ENCODE data around the gene DEGS1.

The DEGS1 gene

DNA sequence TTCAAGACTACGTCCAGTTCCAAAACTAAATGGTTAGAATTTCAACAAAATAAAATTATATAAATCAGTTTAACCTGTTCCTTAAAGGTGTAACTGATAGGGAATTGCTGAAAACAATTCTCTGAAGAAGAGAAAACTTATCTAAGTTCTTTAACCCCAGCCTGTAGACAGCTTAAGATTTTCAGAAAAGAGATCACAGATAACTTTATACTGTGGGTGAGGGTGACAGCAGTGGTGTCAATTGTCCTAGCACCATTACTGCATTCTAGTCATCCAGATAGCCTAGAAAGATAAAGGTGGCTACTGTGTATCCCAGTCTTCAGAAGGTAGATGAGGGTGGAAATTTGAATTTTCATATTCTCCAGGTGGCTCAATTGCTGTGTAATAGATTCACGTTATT lies 19.7 kb upstream of the DEGS1 start:
- Histone ChIP-seq H4K5ac (ENCODE audit: low read length) (no peak overlapping the region), H2BK5ac (ENCODE audit: low read length) (no peak overlapping the region), H3K4me1 (ENCODE audit: control insufficient read depth, low read depth, low read length) (no peaks in the 10 kb centered on the region), H3K36me3 (ENCODE audit: control insufficient read depth, insufficient read depth, low read length) (no peaks in the 10 kb centered on the region), H3K9ac (ENCODE audit: low read length) (no peak overlapping the region), H3K79me2 (ENCODE audit: control insufficient read depth, insufficient read depth, low read length) (no peaks in the 10 kb centered on the region), H3K27me3 (ENCODE audit: insufficient read depth, low read length, poor library complexity) (no peaks in the 10 kb centered on the region), H3K23ac (ENCODE audit: low read length) (no peak overlapping the region), H3K4me3 (ENCODE audit: low read length) (no peak overlapping the region), H3K27ac (ENCODE audit: low read depth, low read length) (no peak overlapping the region), H3K4ac (ENCODE audit: low read depth, low read length) (no peak overlapping the region), H3K56ac (ENCODE audit: low read length) (no peak overlapping the region), H4K8ac (ENCODE audit: low read depth, low read length) (no peak overlapping the region), H3K79me1 (ENCODE audit: low read length) (no peaks in the 10 kb centered on the region), H2AK5ac (ENCODE audit: low read length) (no peak overlapping the region), H2BK120ac (ENCODE audit: low read depth, low read length) (no peak overlapping the region), H2BK15ac (replicated peaks; ENCODE audit: low read depth) (no peak overlapping the region), H3K4me2 (ENCODE audit: low read length) (no peak overlapping the region), H3K18ac (ENCODE audit: low read length) (no peak overlapping the region)
- no CpG with 5 or more reads among the region's 2 CpGs for WGBS (ENCODE audit: extremely low coverage, insufficient coverage, low lambda C conversion rate)
- DNase-seq = no peak

DNA sequence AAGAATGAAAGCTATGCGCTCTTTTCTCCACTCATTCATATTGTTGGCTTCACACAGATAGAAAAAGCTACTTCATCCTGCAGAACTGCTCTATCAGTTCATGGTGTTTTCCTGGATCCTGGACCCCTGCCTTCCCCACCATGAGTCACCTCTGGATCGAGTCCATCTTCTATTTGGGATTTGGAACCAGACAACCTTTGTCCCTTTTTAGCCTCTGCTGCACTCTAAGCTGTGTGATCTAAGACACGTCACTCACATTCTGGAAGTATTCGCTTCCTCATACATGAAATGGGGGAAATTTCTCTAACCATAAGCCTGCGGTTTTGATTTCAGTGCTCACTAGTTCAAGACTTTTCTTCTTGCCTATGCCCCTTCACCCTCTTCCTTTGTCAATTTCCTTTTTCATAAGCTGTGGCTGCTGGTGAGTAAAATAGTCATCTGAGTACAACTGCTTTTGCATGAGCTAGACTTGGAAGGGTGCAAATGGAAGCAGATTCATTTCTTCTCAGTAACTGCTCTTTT lies 14.1 kb upstream of the DEGS1 start:
- H3K27me3 ChIP-seq (ENCODE audit: insufficient read depth, low read length, poor library complexity) = no peaks in the 10 kb centered on the region
- H3K4me3 ChIP-seq (ENCODE audit: low read length) = no peak overlapping the region
- no peak overlapping the region for H3K18ac ChIP-seq (ENCODE audit: low read length)
- H3K4me2 ChIP-seq (ENCODE audit: low read length) = no peak overlapping the region
- H2BK120ac ChIP-seq (ENCODE audit: low read depth, low read length) = no peak overlapping the region
- no peak overlapping the region for H3K27ac ChIP-seq (ENCODE audit: low read depth, low read length)
- H3K4me1 ChIP-seq (ENCODE audit: control insufficient read depth, low read depth, low read length) = no peaks in the 10 kb centered on the region
- no CpG with 5 or more reads among the region's 5 CpGs for WGBS (ENCODE audit: extremely low coverage, insufficient coverage, low lambda C conversion rate)
- H3K23ac ChIP-seq (ENCODE audit: low read length) = no peak overlapping the region
- no peak overlapping the region for H3K56ac ChIP-seq (ENCODE audit: low read length)
- H2AK5ac ChIP-seq (ENCODE audit: low read length) = no peak overlapping the region
- no peak overlapping the region for H3K4ac ChIP-seq (ENCODE audit: low read depth, low read length)
- no peak overlapping the region for H2BK5ac ChIP-seq (ENCODE audit: low read length)
- DNase-seq = no peak
- no peaks in the 10 kb centered on the region for H3K79me2 ChIP-seq (ENCODE audit: control insufficient read depth, insufficient read depth, low read length)
- no peaks in the 10 kb centered on the region for H3K36me3 ChIP-seq (ENCODE audit: control insufficient read depth, insufficient read depth, low read length)
- no peaks in the 10 kb centered on the region for H3K79me1 ChIP-seq (ENCODE audit: low read length)
- no peak overlapping the region for H2BK15ac ChIP-seq (replicated peaks; ENCODE audit: low read depth)
- H3K9ac ChIP-seq (ENCODE audit: low read length) = no peak overlapping the region
- H4K5ac ChIP-seq (ENCODE audit: low read length) = no peak overlapping the region
- H4K8ac ChIP-seq (ENCODE audit: low read depth, low read length) = no peak overlapping the region

- H4K5ac ChIP-seq (ENCODE audit: low read length) = no peak overlapping the region
- H3K27me3 ChIP-seq (ENCODE audit: insufficient read depth, low read length, poor library complexity) = no peaks in the 10 kb centered on the region
- no peak overlapping the region for H3K4ac ChIP-seq (ENCODE audit: low read depth, low read length)
- no peak overlapping the region for H2BK120ac ChIP-seq (ENCODE audit: low read depth, low read length)
- H3K4me1 ChIP-seq (ENCODE audit: control insufficient read depth, low read depth, low read length) = no peaks in the 10 kb centered on the region
- H2AK5ac ChIP-seq (ENCODE audit: low read length) = no peak overlapping the region
- no peaks in the 10 kb centered on the region for H3K36me3 ChIP-seq (ENCODE audit: control insufficient read depth, insufficient read depth, low read length)
- H3K23ac ChIP-seq (ENCODE audit: low read length) = no peak overlapping the region
- no peak overlapping the region for H4K8ac ChIP-seq (ENCODE audit: low read depth, low read length)
- H3K79me1 ChIP-seq (ENCODE audit: low read length) = no peaks in the 10 kb centered on the region
- DNase-seq = peak; percentile 71
- H3K4me2 ChIP-seq (ENCODE audit: low read length) = no peak overlapping the region
- H3K79me2 ChIP-seq (ENCODE audit: control insufficient read depth, insufficient read depth, low read length) = no peaks in the 10 kb centered on the region
- WGBS (ENCODE audit: extremely low coverage, insufficient coverage, low lambda C conversion rate) = no CpG with 5 or more reads among the region's 4 CpGs
- no peak overlapping the region for H3K4me3 ChIP-seq (ENCODE audit: low read length)
- H3K56ac ChIP-seq (ENCODE audit: low read length) = no peak overlapping the region
- H2BK5ac ChIP-seq (ENCODE audit: low read length) = no peak overlapping the region
- H3K18ac ChIP-seq (ENCODE audit: low read length) = no peak overlapping the region
- no peak overlapping the region for H3K9ac ChIP-seq (ENCODE audit: low read length)
- no peak overlapping the region for H2BK15ac ChIP-seq (replicated peaks; ENCODE audit: low read depth)
- H3K27ac ChIP-seq (ENCODE audit: low read depth, low read length) = no peak overlapping the region
These were observed 13.2 kb upstream of the DEGS1 start for GRCh38 chr1:224169718-224170270.

DNA sequence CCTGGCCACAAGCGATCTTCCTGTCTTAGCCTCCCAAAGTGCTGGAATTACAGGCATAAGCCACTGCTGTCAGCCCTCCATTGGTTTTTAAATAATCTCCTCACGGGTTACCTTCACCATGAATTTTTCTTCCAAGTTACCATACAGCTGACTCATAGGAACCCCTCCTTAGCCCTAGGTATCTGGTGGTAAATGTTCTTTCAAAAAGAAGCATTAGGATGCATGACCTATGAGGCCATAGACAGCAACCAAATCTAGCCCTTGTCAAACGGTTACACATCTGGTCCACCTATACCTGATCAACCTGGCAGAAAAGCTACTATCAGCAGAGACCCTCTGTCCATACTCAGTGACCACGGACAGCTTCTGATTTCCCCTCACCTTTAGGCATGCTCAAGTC lies 12.7 kb upstream of the DEGS1 start:
- Histone ChIP-seq H2BK120ac (ENCODE audit: low read depth, low read length) (no peak overlapping the region), H2BK15ac (replicated peaks; ENCODE audit: low read depth) (no peak overlapping the region), H3K4me2 (ENCODE audit: low read length) (no peak overlapping the region), H2BK5ac (ENCODE audit: low read length) (no peak overlapping the region), H3K36me3 (ENCODE audit: control insufficient read depth, insufficient read depth, low read length) (no peaks in the 10 kb centered on the region), H4K8ac (ENCODE audit: low read depth, low read length) (no peak overlapping the region), H3K27me3 (ENCODE audit: insufficient read depth, low read length, poor library complexity) (no peaks in the 10 kb centered on the region), H3K4ac (ENCODE audit: low read depth, low read length) (no peak overlapping the region), H3K79me1 (ENCODE audit: low read length) (no peaks in the 10 kb centered on the region), H3K9ac (ENCODE audit: low read length) (no peak overlapping the region), H4K5ac (ENCODE audit: low read length) (no peak overlapping the region), H3K56ac (ENCODE audit: low read length) (no peak overlapping the region), H3K4me1 (ENCODE audit: control insufficient read depth, low read depth, low read length) (no peaks in the 10 kb centered on the region), H2AK5ac (ENCODE audit: low read length) (no peak overlapping the region), H3K4me3 (ENCODE audit: low read length) (no peak overlapping the region), H3K27ac (ENCODE audit: low read depth, low read length) (no peak overlapping the region), H3K79me2 (ENCODE audit: control insufficient read depth, insufficient read depth, low read length) (no peaks in the 10 kb centered on the region), H3K23ac (ENCODE audit: low read length) (no peak overlapping the region), H3K18ac (ENCODE audit: low read length) (no peak overlapping the region)
- DNase-seq = no peak
- WGBS (ENCODE audit: extremely low coverage, insufficient coverage, low lambda C conversion rate) = no CpG with 5 or more reads among the region's 4 CpGs

GRCh38 chr1:224170748-224171478 lies 12.1 kb upstream of the DEGS1 start:
- Histone ChIP-seq H4K5ac (ENCODE audit: low read length) (no peak overlapping the region), H3K56ac (ENCODE audit: low read length) (no peak overlapping the region), H3K4ac (ENCODE audit: low read depth, low read length) (no peak overlapping the region), H3K27me3 (ENCODE audit: insufficient read depth, low read length, poor library complexity) (no peaks in the 10 kb centered on the region), H3K79me1 (ENCODE audit: low read length) (no peaks in the 10 kb centered on the region), H3K4me1 (ENCODE audit: control insufficient read depth, low read depth, low read length) (no peaks in the 10 kb centered on the region), H3K4me3 (ENCODE audit: low read length) (no peak overlapping the region), H3K4me2 (ENCODE audit: low read length) (no peak overlapping the region), H3K27ac (ENCODE audit: low read depth, low read length) (no peak overlapping the region), H3K36me3 (ENCODE audit: control insufficient read depth, insufficient read depth, low read length) (no peaks in the 10 kb centered on the region), H3K23ac (ENCODE audit: low read length) (no peak overlapping the region), H2BK15ac (replicated peaks; ENCODE audit: low read depth) (no peak overlapping the region), H4K8ac (ENCODE audit: low read depth, low read length) (no peak overlapping the region), H2BK5ac (ENCODE audit: low read length) (no peak overlapping the region), H3K18ac (ENCODE audit: low read length) (no peak overlapping the region), H3K9ac (ENCODE audit: low read length) (no peak overlapping the region), H3K79me2 (ENCODE audit: control insufficient read depth, insufficient read depth, low read length) (no peaks in the 10 kb centered on the region), H2BK120ac (ENCODE audit: low read depth, low read length) (no peak overlapping the region), H2AK5ac (ENCODE audit: low read length) (no peak overlapping the region)
- peak; percentile 65 for DNase-seq
- WGBS (ENCODE audit: extremely low coverage, insufficient coverage, low lambda C conversion rate) = no CpG with 5 or more reads among the region's 9 CpGs
